HuH-7 (cell line): ENCODE results near the gene S100Z.
"Not testable (repeated sequence)": the region's sequence is repeated elsewhere in the genome, so short reads cannot be mapped to it uniquely, and the experiment has no call there.

ENCODE experiments used
- DNase-seq: peaks from one replicate; pipeline ENCODE4 v3.0.0; 2011; ENCODE audit warnings: low spot score

S100Z gene

DNA sequence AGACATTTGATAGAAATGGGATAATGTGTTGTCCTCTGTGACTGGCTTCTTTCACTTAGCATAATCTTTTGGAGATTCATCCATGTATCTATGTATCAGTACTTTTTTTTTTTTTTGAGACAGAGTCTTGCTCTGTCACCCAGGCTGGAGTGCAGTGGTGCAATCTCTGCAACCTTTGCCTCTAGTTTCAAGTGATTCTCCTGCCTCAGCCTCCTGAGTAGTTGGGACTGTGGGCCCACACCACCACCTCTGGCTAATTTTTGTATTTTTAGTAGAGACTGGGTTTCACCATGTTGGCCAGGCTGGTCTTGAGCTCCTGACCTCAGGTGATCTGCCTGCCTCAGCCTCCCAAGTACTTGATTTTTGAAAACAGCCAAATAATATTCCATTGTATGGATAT, 23.4 kb upstream of the S100Z start:
- not testable (repeated sequence) for DNase-seq

DNA sequence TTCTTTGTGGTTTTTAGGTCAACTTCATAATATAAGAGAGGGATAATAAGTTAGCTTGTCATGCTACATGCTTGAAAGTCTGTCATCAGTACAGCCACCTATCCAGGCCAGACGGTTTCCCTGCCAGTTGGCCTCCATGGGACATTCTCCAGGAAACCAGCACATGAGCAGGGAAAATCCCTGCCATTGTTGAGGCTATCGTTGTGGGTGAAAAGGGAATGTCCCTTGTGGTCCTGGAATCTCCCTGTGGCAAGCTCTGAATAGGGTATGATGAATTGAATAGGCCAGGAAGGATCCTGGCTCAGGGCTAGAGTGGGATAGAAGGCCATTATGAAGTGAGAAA, 18.7 kb upstream of the S100Z start:
- no peak for DNase-seq

DNA sequence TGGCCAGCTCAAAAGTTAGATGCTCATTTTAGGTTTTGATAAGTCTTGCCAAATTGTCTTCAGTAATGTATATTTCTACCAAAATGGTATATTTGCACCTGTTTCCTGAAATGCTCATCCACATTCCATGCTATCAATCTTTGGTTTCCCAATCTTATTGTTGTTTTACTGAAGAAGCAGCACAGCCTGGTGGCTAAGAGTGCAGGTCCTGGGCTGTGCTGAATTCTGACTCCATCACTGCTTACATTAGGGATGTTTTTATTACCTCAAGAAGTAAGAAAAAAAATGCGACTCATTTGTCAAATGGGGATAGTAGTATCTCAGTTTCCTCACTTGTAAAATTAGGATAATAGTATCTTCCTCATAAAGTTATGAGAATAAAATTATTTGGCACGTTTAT, 13.6 kb upstream of the S100Z start:
- no peak for DNase-seq

DNA sequence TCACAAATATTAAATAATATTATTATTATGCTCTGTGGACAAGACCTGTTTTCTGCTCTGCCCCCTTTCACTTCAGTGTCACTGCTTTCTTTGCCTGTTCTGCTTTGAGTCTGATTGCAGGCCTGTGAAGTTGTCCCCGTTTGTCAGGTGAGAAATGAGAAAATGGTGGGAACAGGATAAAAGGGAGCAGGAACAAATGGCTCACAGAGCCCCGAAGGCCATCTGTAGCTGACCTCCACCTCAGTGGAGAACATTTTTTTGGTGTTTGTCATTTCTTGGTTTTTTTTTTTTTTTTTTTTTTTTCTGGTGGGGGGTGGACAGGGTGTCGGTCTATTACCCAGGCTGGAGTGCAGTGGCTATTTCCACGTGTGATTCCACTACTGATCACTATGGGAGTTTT, 13.2 kb upstream of the S100Z start:
- no peak for DNase-seq

DNA sequence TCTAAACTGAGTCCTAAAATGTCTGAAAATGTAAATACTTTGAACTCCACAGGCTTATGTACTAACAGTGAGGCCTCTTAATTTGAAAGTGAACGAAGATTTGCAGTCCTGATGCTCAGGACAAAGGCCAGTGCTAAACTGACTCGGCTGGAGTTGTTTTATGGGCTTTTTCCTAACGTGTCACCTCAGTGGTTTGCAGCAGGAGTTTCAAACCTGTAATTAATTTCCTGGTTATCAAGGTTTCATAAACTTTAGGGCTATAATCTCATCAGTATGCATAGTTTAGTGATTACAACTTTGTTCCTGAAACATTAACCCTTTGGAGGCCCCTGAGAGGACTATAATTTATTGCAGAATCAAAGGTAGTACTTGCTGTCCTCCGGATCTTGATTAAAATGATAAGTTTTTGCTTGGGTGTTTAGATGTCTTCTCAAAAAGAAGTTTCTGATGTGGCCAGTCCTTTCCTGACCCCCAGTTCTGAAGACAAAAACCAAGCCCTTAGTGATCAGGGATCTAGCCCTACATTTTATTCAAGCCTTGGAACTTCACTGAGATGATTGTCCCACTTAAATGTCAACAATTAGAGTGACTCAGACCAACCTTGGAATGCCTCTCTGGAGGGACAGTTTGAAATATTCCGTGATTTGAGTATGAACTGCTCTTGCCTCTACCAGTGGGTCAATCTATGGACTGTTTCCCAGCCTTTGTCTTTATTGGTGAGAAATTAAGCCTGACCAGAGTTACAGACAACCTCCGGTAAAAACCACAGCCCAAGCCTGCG, 11.1 kb upstream of the S100Z start:
- no peak for DNase-seq

DNA sequence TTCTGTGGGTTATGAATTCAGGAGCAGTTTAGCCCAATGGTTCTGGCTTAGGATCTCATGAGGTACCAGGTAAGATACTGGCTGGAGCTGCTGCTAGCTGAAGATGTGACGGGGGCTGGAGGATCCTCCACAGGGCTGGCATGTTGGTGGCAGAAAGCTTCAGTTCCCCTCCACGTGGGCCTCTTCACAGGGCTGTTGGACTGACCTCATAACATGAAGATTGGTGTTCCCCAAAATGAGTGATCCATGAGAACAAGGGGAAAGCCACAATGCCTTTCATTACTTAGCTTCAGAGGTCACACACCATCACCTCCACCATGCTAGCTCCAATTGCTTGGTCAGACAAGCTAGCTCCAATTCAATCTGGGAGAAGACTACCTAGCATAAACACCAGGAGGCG, 8.5 kb upstream of the S100Z start:
- DNase-seq, result no peak

DNA sequence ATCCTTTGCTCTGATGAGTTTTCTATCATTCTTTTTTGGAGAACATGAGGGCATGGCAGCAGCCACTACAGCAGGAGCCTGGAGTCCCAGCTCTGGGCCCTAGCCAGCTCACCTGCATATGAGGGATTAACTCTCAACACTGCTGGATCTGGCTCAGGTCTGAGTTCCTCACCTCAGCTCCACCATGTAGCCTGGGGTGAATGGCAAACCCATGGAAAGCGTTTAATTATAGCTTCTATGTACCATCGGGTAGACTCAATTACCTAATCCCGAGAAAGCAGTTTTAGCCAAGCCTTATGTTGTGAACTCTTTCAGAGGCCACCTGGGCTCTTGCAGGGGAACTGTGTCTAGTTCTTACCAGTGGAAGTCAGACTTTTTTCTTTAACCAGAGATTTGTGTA, 3.9 kb upstream of the S100Z start:
- DNase-seq, result no peak

DNA sequence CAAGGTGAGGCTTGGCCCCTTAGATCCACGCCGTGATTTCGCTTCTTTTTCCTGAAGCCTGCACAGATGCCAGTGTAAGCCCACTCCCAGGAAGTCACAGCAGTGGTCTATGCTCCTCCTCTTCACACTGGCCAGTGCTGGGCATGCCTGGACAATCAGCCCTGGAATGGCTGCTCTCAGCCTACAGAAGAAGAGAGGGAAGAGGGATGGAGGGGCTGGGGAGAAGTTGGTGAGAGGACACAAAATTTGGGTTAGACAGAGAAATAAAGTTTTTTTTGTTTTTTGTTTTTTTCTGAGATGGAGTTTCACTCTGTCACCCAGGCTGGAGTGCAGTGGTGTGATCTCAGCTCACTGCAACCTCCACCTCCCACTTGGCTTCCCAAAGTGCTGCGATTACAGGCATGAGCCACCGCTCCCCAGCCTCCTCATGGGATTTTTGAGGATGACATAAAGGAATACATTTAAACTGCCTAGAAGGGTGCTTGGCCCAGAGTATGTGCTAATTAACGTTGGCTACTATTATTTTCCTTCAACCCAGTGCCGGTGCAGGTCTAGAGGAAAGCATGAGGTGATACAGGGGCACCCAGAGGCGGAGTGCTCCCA, 830 bp downstream of the S100Z start:
- DNase-seq, result no peak

DNA sequence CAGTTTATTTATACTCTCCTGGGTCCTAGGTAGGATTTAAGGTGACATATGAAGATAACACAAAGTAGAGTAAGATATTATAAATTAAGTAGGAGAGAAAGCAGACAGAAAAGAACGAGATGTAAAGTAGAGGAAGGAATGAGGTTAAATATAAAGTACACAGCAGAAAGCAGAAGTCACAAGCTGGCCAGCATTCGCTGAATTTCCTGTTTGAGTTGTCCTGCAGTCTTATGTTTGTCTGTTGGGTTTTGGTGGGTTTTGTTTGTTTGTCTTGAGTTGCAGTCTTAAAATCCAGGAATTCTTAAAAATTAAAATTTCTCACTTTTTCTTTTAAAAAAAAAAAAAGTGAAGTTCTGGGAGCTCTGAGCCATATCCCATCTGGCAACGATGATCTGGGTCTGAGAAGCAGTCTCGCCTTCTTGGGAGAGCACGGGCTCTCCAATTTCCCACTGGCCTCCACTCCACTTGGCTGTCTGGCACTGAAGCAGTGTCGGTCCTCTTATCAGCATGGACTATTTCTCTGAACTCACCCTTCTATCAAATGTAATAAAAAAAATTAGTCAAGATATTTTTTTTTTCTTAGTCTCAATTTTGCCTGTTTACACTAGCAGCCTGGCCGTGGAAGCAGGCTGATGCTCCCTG, 2.0 kb downstream of the S100Z start:
- no peak for DNase-seq

DNA sequence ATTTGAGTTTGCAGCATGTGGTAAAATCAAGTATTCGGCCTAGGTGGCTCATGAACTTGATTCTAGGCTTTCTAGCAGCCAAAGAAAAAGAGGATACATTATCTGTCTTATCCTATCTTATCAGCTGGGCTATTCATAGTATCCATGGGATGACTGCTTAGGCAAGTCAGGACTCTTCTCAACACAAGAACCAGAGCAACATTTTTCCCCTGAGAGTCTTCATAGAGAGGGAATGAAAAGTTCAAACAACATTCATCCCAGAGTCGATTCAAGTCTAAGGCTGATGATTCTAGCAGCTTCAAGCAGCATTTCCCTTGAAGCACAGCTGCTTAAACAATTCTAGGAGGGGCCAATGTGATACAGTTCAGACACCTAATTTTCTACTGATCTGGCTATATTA, 3.0 kb downstream of the S100Z start:
- DNase-seq, result no peak

DNA sequence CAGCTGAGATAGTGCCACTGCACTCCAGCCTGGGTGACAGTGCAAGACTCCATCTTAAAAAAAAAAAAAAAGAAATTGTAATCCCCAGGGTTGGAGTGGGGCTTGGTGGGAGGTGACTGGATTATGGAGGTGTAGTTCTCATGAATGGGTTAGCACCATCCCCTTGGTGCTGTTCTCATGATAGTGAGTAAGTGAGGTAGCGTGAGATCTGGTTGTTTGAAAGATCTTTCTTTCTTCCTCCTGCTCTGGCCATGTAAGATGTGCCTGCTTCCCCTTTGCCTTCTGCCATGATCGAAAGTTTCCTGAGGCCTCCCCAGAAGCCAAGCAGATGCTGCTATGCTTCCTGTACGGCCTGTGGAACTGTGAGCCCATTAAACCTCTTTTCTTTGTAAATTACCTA, 3.9 kb downstream of the S100Z start:
- not testable (repeated sequence) for DNase-seq

DNA sequence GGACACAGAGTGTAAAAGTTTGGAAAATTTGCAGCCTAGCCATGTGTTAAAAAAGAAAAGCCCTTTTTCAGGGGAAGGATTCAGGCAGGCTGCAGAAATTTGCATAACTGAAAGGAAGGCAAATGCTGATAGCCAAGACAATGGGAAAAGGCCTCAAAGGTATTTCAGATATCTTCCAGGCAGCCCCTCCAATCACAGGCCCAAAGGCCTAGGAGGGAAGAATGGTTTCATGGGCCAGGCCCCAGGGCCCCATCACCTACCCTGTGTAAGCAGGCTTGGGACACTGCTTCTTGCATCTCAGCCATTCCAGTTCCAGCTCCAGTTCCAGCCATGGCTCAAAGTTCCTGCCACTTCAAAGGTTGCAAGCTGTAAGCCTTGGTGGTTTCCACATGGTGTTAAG, 4.8 kb downstream of the S100Z start:
- DNase-seq, result no peak

DNA sequence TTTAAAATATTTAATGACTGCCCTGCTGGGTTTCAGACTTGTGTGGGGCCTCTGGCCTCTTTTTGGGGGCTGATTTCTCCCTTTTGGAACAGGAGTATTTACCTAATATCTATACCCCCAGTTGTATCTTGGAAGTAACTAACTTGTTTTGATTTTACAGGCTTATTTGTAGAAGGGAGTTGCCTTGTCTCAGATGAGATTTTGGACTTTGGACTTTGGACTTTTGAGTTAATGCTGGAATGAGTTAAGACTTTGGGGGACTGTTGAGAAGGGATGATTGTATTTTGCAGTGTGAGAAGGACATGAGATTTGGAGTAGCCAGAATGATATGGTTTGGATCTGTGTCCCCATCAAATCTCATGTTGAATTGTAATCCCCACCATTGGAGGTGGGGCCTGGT, 5.7 kb downstream of the S100Z start:
- not testable (repeated sequence) for DNase-seq

DNA sequence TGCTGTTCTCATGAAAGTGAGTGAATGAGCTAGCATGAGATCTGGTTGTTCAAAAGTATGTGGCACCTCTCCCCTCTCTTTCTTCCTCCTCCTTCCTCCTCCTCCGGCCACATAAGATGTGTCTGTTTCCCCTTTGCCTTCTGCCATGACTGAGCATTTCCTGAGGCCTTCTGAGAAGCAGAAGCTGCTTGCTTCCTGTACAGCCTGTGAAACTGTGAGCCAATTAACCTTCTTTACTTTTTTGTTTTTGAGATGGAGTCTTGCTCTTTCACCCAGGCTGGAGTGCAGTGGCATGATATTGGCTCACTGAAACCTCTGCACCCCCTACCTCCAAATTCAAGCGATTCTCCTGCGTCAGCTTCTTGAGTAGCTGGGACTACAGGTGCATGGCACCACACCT, 6.1 kb downstream of the S100Z start:
- no peak for DNase-seq

DNA sequence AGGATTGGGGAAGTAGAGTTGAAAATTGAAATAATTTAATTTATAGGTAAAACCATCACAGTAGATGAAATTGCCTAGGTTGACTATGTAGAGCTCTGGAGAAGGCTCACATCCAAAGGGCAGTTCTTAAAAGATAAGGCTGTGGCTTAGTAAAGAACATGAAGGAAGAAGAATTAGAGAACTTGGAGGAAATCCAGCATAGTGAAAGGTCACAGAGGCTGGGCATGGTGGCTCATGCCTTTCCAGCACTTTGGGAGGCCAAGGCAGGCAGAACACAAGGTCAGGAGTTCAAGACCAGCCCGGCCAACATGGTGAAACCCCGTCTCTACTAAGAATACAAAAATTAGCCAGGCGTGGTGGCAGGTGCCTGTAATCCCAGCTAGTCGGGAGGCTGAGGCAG, 7.0 kb downstream of the S100Z start:
- DNase-seq, result not testable (repeated sequence)

DNA sequence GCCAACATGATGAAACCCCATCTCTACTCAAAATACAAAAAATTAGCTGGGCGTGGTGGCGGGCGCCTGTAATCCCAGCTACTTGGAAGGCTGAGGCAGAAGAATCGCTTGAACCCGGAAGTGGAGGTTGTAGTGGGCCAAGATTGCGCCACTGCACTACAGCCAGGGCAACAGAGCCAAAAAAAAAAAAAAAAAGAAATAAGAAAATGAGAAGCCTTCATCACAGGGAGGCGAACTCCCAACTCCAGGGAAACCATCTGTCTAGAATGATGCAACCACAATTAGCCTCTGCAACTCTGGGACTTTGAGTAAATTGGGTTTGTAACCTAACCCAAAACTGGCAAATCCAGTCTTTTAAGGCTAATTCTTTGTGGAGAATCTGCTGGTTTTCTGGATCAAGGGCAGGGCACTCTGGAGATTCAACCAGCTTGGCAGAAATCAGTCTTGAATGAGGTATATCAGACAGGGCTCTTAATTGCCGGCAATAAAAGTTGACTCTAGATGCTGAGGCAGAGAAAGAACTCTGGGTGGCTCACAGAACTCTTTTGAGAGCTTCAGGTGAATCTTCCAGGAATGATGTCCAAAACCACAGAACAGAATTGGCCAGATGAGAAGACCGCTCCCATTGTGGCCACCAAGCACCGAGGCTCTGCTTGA, 9.9 kb downstream of the S100Z start:
- DNase-seq, result no peak

DNA sequence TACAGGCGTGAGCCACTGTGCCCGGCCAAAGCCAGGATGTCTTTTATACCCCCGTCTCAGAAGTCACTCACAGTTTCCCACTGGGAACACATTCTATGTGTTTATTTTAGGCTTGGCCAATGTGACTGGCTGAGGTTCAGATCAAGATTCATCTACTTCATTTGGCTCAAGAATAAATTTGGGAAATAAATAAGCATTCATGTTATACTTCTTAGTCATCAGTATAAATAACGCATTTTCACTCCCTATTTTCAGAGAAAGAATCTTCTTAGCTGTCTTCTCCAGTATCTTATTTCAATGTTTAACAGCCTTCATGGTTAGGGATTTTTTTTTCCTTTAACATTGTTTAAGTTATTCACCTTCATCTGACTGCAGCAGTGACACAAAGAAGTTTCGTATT, 11.8 kb downstream of the S100Z start:
- no peak for DNase-seq

DNA sequence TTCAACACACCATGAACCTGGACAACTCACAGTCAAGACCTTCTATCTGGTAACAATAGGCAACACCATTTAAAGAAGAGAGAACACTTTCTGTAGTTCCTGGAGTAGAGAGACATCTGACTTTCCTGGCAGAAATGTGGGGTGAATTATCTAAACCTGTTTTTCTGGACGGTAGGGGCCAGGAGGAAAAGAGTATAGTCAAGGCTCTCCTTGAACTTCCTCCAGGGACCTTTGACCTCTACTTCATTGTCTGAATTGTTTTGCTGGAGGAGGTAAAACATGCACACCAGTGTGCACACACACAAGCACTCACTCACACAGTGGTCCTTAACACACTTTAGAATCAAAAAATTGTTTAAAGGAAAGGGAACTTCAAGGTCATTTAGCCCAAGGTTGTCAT, 13.2 kb downstream of the S100Z start:
- DNase-seq, result no peak

DNA sequence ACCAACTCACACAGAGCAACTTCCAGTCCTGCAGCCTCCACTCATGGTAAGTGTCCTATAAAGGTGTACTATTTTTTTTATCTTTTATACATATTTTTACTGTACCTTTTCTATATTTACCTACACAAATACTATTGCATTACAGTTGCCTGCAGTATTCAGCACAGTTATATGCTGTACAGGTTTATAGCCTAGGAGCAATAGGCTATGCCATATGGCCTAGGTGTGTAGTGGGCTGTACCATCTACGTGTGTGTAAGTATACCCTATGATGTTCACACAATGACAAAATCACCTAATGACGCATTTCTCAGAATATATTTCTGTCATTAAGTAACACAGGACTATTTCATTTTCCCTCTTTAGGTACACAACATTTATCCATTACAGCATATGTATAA, 16.7 kb downstream of the S100Z start:
- no peak for DNase-seq

DNA sequence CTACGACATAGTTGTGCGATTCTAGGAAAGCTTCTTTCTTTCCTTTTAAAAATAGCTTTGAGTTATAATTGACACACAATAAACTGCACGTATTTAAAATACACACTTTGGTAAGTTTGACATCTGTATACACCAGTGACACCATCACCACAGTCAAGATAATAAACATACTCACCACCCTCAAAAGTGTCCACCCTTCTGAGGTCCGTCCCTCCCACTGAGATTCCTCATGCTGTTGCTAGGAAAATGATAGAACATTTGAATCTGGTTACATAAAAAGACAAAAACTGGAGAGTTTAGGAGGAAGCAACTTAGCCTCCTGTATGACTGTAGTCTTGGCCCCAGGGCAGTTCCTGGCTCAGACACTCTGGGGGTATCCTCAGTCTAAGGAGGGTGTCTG, 17.2 kb downstream of the S100Z start:
- DNase-seq, result no peak

DNA sequence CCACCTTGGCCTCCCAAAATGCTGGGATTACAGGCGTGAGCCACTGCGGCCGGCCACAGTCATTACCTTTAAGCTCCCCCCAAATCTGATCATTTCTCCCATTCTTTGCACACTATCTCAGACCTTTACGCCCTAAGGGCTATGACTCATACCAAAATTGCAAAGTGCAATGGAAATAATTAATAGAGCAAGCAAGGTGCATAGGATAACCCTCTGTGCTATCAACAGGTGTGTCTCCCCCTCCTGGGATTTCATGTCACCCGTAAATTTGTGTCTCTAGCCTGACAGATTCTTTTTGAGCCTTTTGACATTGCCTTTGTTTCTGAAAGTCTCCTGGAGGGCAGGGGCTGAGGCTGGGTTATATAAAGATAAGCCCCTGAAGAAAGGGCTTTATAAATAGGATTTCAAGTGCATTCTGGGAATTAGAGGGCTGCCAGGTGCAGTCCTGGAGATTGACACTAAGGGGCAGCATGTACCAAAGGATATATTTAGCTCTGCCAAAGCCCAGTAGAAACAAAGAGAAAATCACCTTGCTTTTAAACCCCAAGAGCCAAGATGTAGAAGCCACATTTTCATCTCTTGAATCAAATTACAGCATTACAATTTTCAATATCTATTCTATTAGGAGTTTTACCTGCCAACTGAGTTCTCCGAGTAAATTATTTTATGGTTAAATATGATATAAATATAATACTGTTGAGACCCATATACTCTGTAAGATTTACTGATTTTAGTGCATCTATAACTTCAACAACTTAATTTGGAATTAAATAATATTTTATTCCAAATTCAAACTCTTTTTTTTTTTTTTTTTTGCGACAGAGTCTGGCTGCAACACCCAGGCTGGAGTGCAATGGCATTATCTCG, 18.2 kb downstream of the S100Z start:
- DNase-seq, result peak; percentile 52

DNA sequence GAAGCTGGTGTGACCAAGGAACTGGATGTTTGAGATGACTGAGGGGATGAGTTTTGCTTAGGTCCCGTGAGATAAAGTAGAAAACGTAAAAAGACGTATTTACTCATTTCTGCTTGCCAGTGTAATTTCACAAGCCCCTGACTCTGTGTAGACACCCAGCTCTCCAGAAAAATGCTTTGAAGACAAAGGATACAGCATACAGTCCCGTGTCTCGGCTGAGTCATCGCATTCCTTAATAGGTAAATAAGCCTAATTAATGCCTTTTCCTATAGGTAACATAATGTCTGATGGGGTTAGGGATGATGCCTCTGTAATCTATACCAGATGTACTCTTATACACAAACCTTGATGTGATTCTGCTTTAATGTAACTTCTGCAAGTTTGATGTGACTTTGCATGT, 20.2 kb downstream of the S100Z start:
- no peak for DNase-seq
